GM12878 (cell line): ENCODE results near the gene MND1. TPM values are rescaled to one million over a fixed set of nuclear protein-coding genes. Genes with fewer than 3 reads are reported as not detected.

Experiments used
- ATF3 ChIP-seq: IDR thresholded peaks from 2 replicates; pipeline ENCODE4 v1.6.1; 2011; ENCODE audit warnings: low read depth, mild to moderate bottlenecking, low read length, moderate library complexity, borderline replicate concordance; ENCODE audit errors: extremely low read depth
- BMI1 ChIP-seq: fragments of 450-650 bp; IDR thresholded peaks from 2 replicates; pipeline ENCODE4 v1.6.1; 2016; ENCODE audit warnings: mild to moderate bottlenecking, moderate library complexity, borderline replicate concordance
- HDGF ChIP-seq: fragments of 450-650 bp; IDR thresholded peaks from 2 replicates; pipeline ENCODE4 v1.6.1; 2016; ENCODE audit warnings: antibody characterized with exemption
- JUND ChIP-seq: IDR thresholded peaks from 2 replicates; pipeline ENCODE4 v1.6.1; 2012; ENCODE audit warnings: low read depth, mild to moderate bottlenecking, low read length, improper control_type of control experiment, moderate library complexity
- KAT2A ChIP-seq: conservative IDR thresholded peaks from 2 replicates; pipeline ENCODE4 v1.6.1; 2011; ENCODE audit warnings: low read depth, low read length; ENCODE audit not compliant: control insufficient read depth
- MLLT1 ChIP-seq: fragments of 450-650 bp; IDR thresholded peaks from 2 replicates; pipeline ENCODE4 v1.6.1; 2016; ENCODE audit warnings: mild to moderate bottlenecking
- SREBF2 ChIP-seq: IDR thresholded peaks from 2 replicates; pipeline ENCODE4 v1.6.1; 2012; ENCODE audit warnings: mild to moderate bottlenecking, low read length
- USF1 ChIP-seq: IDR thresholded peaks from 2 replicates; pipeline ENCODE4 v1.6.1; 2011; ENCODE audit warnings: borderline replicate concordance, low read depth, mild to moderate bottlenecking, moderate library complexity, mixed read lengths, low read length; ENCODE audit not compliant: insufficient read depth; ENCODE audit errors: extremely low read length
- ZBED1 ChIP-seq: IDR thresholded peaks from 2 replicates; pipeline ENCODE4 v1.6.1; 2016; ENCODE audit warnings: borderline replicate concordance
- ZBTB11 ChIP-seq: fragments of 450-650 bp; formaldehyde crosslinking; IDR thresholded peaks from 2 replicates; pipeline ENCODE4 v1.5.0; 2022; ENCODE audit warnings: mild to moderate bottlenecking, missing genetic modification characterization
- ZNF217 ChIP-seq: fragments of 450-650 bp; IDR thresholded peaks from 2 replicates; pipeline ENCODE4 v1.6.1; 2017; ENCODE audit warnings: antibody characterized with exemption, mild to moderate bottlenecking
- ZSCAN29 ChIP-seq: fragments of 450-650 bp; IDR thresholded peaks from 2 replicates; pipeline ENCODE4 v1.6.1; 2017; ENCODE audit warnings: mild to moderate bottlenecking, moderate library complexity
- polyA plus RNA-seq, 11 experiments: library from polyadenylated mRNA; depleted of rRNA in 4 of 11; unstranded in 6 of 11; stranded (reverse) in 5 of 11; fragments of >200 nt; fragmentation: Nextera tagmentation in 4 of 11; fragmentation: Illumina TruSeq in 1 of 11; extraction: Ambion mirVana in 4 of 11; extraction: Trizol in 1 of 11; gene quantifications; 1 replicate in 1 of 11; 2 replicates in 10 of 11; pipeline versions ENCODE4 v1.2.1 to v1.2.3, GENCODE V29; 2011 to 2016; ENCODE audit warnings: inconsistent platforms in 2 of 11, missing spikeins in 2 of 11, low read depth in 1 of 11
- total RNA-seq, 4 experiments: library from RNA; depleted of rRNA in 3 of 4; stranded (reverse); fragments of >200 nt in 3 of 4; fragmentation: Illumina TruSeq in 1 of 4; extraction: Trizol in 1 of 4; gene quantifications; 2 replicates each; pipeline versions ENCODE4 v1.2.1 to v1.2.3, GENCODE V29; 2013 to 2021

Gene MND1
- total and polyA plus RNA-seq, 10 of the 15 experiments (the other 5 are each of a cell fraction or from before 2014, with no cell fraction given): 17.7 to 58.1 (median 47.3) TPM

GRCh38 chr4:153447175-153447905 lies 102.9 kb downstream of the MND1 start (continued):
- no peak for TF ChIP-seq ZBTB11 (CRISPR knock-in tag)
- TF ChIP-seq ZNF217: no peak
- TF ChIP-seq ZSCAN29: no peak
- no peak for TF ChIP-seq MLLT1
- no peak for TF ChIP-seq BMI1
- no peak for TF ChIP-seq SREBF2
- no peak for TF ChIP-seq JUND
- TF ChIP-seq USF1: no peak
- no peak for TF ChIP-seq ATF3
- TF ChIP-seq HDGF: no peak
- TF ChIP-seq KAT2A: no peak
- TF ChIP-seq ZBED1: no peak
